ENCODE measurements around the gene BRIP1. TPM values are rescaled to one million over a fixed set of nuclear protein-coding genes. Genes with fewer than 3 reads are reported as not detected.

The BRIP1 gene
- total RNA-seq, 1 experiment from 2014 or later: 9.4 TPM

GRCh38 chr17:61648587-61648986 is 214.7 kb downstream of the BRIP1 start:
- TF ChIP-seq SIN3A (IDR thresholded peaks at IDR 0.05; ENCODE audit: borderline replicate concordance, insufficient read depth, low read depth, low read length): no peak
- no peak for TF ChIP-seq REST (IDR thresholded peaks at IDR 0.05; ENCODE audit: insufficient read depth in 1 of 2, low read depth in 2 of 2, low read length in 1 of 2)
- TF ChIP-seq TCF7L2 (IDR thresholded peaks at IDR 0.05; ENCODE audit: low read depth, low read length): no peak
- TF ChIP-seq POLR2AphosphoS5 (IDR thresholded peaks at IDR 0.05; ENCODE audit: low read depth, low read length): no peak
- no peak for TF ChIP-seq CTCF (IDR thresholded peaks at IDR 0.05)
- DNase-seq (ENCODE audit: low read depth, low spot score): no peak
- H3K36me3 ChIP-seq (ENCODE audit: control insufficient read depth, insufficient read depth, low read length): no peaks in the 10 kb centered on the region
- CTCF ChIA-PET: no interaction called here
- in situ Hi-C loops (cut with HindIII; ENCODE audit: low pct_unique_long_range_greater_than_20kb, low sequenced_read_pairs) (no loop called here), intact Hi-C loops (cut with micrococcal nuclease; ENCODE audit: unreplicated experiment) (no loop called here)
- peaks cover 15% of the 10 kb centered on the region for H3K9me3 ChIP-seq (ENCODE audit: control insufficient read depth, insufficient read depth, low read depth, low read length)
- no peaks in the 10 kb centered on the region for H3K4me1 ChIP-seq (ENCODE audit: control insufficient read depth, insufficient read depth, low read length)
- H3K27me3 ChIP-seq (ENCODE audit: control insufficient read depth, insufficient read depth, low read length): no peaks in the 10 kb centered on the region
- ATAC-seq: no peak
- no peak overlapping the region for H3K27ac ChIP-seq (ENCODE audit: low read length)
- POLR2A ChIA-PET: no interaction called here
- no peak overlapping the region for H3K4me3 ChIP-seq (ENCODE audit: low read depth in 2 of 2, low read length in 2 of 2)
- no TSS peak for BruUV-seq (replicated peaks)

GRCh38 chr17:61647047-61647446 is 216.3 kb downstream of the BRIP1 start:
- no peak for ATAC-seq
- Histone ChIP-seq H3K27me3 (ENCODE audit: control insufficient read depth, insufficient read depth, low read length) (no peaks in the 10 kb centered on the region), H3K9me3 (ENCODE audit: control insufficient read depth, insufficient read depth, low read depth, low read length) (peaks cover 13% of the 10 kb centered on the region), H3K4me3 (ENCODE audit: low read depth in 2 of 2, low read length in 2 of 2) (no peak overlapping the region), H3K36me3 (ENCODE audit: control insufficient read depth, insufficient read depth, low read length) (no peaks in the 10 kb centered on the region), H3K4me1 (ENCODE audit: control insufficient read depth, insufficient read depth, low read length) (no peaks in the 10 kb centered on the region), H3K27ac (ENCODE audit: low read length) (no peak overlapping the region)
- intact Hi-C loops (cut with micrococcal nuclease; ENCODE audit: unreplicated experiment) (no loop called here), in situ Hi-C loops (cut with HindIII; ENCODE audit: low pct_unique_long_range_greater_than_20kb, low sequenced_read_pairs) (no loop called here)
- ChIA-PET POLR2A (no interaction called here), CTCF (no interaction called here)
- TF ChIP-seq CTCF (IDR thresholded peaks at IDR 0.05) (no peak), TCF7L2 (IDR thresholded peaks at IDR 0.05; ENCODE audit: low read depth, low read length) (no peak)
- no peak for DNase-seq (ENCODE audit: low read depth, low spot score)
- no TSS peak for BruUV-seq (replicated peaks)

GRCh38 chr17:61646482-61646881 is 216.8 kb downstream of the BRIP1 start:
- TF ChIP-seq REST (IDR thresholded peaks at IDR 0.05; ENCODE audit: insufficient read depth in 1 of 2, low read depth in 2 of 2, low read length in 1 of 2): no peak
- no peak for TF ChIP-seq TCF7L2 (IDR thresholded peaks at IDR 0.05; ENCODE audit: low read depth, low read length)
- no peak for TF ChIP-seq SIN3A (IDR thresholded peaks at IDR 0.05; ENCODE audit: borderline replicate concordance, insufficient read depth, low read depth, low read length)
- TF ChIP-seq CTCF (IDR thresholded peaks at IDR 0.05): no peak
- no peak for TF ChIP-seq POLR2AphosphoS5 (IDR thresholded peaks at IDR 0.05; ENCODE audit: low read depth, low read length)
- BruUV-seq (replicated peaks): no TSS peak
- DNase-seq (ENCODE audit: low read depth, low spot score): no peak
- intact Hi-C loops (cut with micrococcal nuclease; ENCODE audit: unreplicated experiment): no loop called here
- CTCF ChIA-PET: no interaction called here
- H3K27ac ChIP-seq (ENCODE audit: low read length): no peak overlapping the region
- H3K27me3 ChIP-seq (ENCODE audit: control insufficient read depth, insufficient read depth, low read length): no peaks in the 10 kb centered on the region
- in situ Hi-C loops (cut with HindIII; ENCODE audit: low pct_unique_long_range_greater_than_20kb, low sequenced_read_pairs): no loop called here
- H3K4me3 ChIP-seq (ENCODE audit: low read depth in 2 of 2, low read length in 2 of 2): no peak overlapping the region
- H3K36me3 ChIP-seq (ENCODE audit: control insufficient read depth, insufficient read depth, low read length): no peaks in the 10 kb centered on the region
- no peaks in the 10 kb centered on the region for H3K4me1 ChIP-seq (ENCODE audit: control insufficient read depth, insufficient read depth, low read length)
- POLR2A ChIA-PET: no interaction called here
- H3K9me3 ChIP-seq (ENCODE audit: control insufficient read depth, insufficient read depth, low read depth, low read length): peaks cover 9% of the 10 kb centered on the region
- ATAC-seq: no peak
